IMR-90 (cell line): ENCODE measurements around the gene LAMA2. TPM values are rescaled to one million over a fixed set of nuclear protein-coding genes. Genes with fewer than 3 reads are reported as not detected.

Experiments
- ATAC-seq: fragments of 200-7000 bp; cut with Tn5 transposase; 2 replicates; pipeline ENCODE4 v1.9.1; 2020; ENCODE audit warnings: low read depth, mild to moderate bottlenecking, moderate library complexity
- BruUV-seq: library from RNA; stranded (reverse); fragments of 400-500 nt; replicated peaks from 2 replicates; lab custom pipeline; 2021; lab: Mats Ljungman, UMichigan
- CTCF ChIA-PET: fragments of 300-600 bp; formaldehyde crosslinking; extraction: SDS; loops from one replicate; lab custom pipeline; 2021; ENCODE audit warnings: antibody characterized with exemption; lab: Yijun Ruan, JAX
- POLR2A ChIA-PET: fragments of 300-600 bp; sonication (Branson Sonifier 250); formaldehyde crosslinking; loops from one replicate; lab custom pipeline; 2022; ENCODE audit warnings: antibody characterized with exemption; ENCODE audit not compliant: unreplicated experiment; lab: Charles Lee
- DNase-seq: peaks from one replicate; pipeline ENCODE4 v3.0.0; 2013
- H2AFZ ChIP-seq: replicated peaks from 2 replicates; pipeline ENCODE3; 2013; ENCODE audit warnings: low read length, mild to moderate bottlenecking; ENCODE audit not compliant: poor library complexity
- H2AK5ac ChIP-seq: 2 replicates; pipeline ENCODE4 v1.6.1; 2013; ENCODE audit warnings: low read depth, low read length, inconsistent platforms
- H2AK9ac ChIP-seq: replicated peaks from 2 replicates; pipeline ENCODE3; 2013; ENCODE audit warnings: mild to moderate bottlenecking, low read depth, low read length, moderate library complexity; ENCODE audit not compliant: poor library complexity
- H2BK120ac ChIP-seq: 2 replicates; pipeline ENCODE4 v1.6.1; 2013; ENCODE audit warnings: low read depth, low read length, inconsistent platforms
- H2BK15ac ChIP-seq: 3 replicates; pipeline ENCODE4 v1.6.1; 2013; ENCODE audit warnings: low read depth, low read length, inconsistent platforms
- H2BK20ac ChIP-seq: 2 replicates; pipeline ENCODE4 v1.6.1; 2013; ENCODE audit warnings: low read depth, mild to moderate bottlenecking, inconsistent platforms, low read length, moderate library complexity
- H2BK5ac ChIP-seq: 2 replicates; pipeline ENCODE4 v1.6.1; 2013; ENCODE audit warnings: mild to moderate bottlenecking, low read depth, low read length, inconsistent platforms; ENCODE audit not compliant: poor library complexity, severe bottlenecking
- H3K14ac ChIP-seq: replicated peaks from 2 replicates; pipeline ENCODE4 v1.6.1; 2013; ENCODE audit warnings: low read depth, low read length, inconsistent platforms
- H3K18ac ChIP-seq: 2 replicates; pipeline ENCODE4 v1.6.1; 2013; ENCODE audit warnings: low read depth, low read length, control low read depth
- H3K23ac ChIP-seq: 2 replicates; pipeline ENCODE4 v1.6.1; 2013; ENCODE audit warnings: low read depth, low read length, inconsistent platforms
- H3K27ac ChIP-seq: 2 replicates; pipeline ENCODE4 v1.5.1; 2013; ENCODE audit warnings: mild to moderate bottlenecking, control low read depth, low read length; ENCODE audit not compliant: insufficient read depth
- H3K27me3 ChIP-seq: 2 replicates; pipeline ENCODE4 v1.6.1; 2013; ENCODE audit warnings: low read length; ENCODE audit not compliant: control insufficient read depth, insufficient read depth
- H3K36me3 ChIP-seq: 2 replicates; pipeline ENCODE4 v1.6.1; 2013; ENCODE audit warnings: low read length, mixed read lengths; ENCODE audit not compliant: control insufficient read depth, insufficient read depth
- H3K4ac ChIP-seq: 2 replicates; pipeline ENCODE4 v1.6.1; 2013; ENCODE audit warnings: low read depth, low read length, inconsistent platforms
- H3K4me1 ChIP-seq: 2 replicates; pipeline ENCODE4 v1.6.1; 2013; ENCODE audit warnings: low read length, mixed read lengths; ENCODE audit not compliant: control insufficient read depth, insufficient read depth
- H3K4me2 ChIP-seq: 2 replicates; pipeline ENCODE4 v1.6.1; 2013; ENCODE audit warnings: low read depth, mild to moderate bottlenecking, control low read depth, low read length, moderate library complexity
- H3K4me3 ChIP-seq: 2 replicates; pipeline ENCODE4 v1.5.1; 2013; ENCODE audit warnings: low read depth, mild to moderate bottlenecking, control low read depth, low read length, moderate library complexity; ENCODE audit not compliant: insufficient read depth
- H3K56ac ChIP-seq: 2 replicates; pipeline ENCODE4 v1.6.1; 2013; ENCODE audit warnings: low read length, inconsistent platforms; ENCODE audit not compliant: insufficient read depth; ENCODE audit errors: extremely low read depth
- H3K79me1 ChIP-seq, 2 experiments: 2 replicates each; pipeline ENCODE4 v1.6.1; 2013; ENCODE audit warnings: low read length in 2 of 2, inconsistent platforms in 1 of 2, low read depth in 1 of 2
- H3K9ac ChIP-seq: 2 replicates; pipeline ENCODE4 v1.6.1; 2013; ENCODE audit warnings: low read depth, low read length, control low read depth
- H3K9me1 ChIP-seq: 2 replicates; pipeline ENCODE4 v1.6.1; 2013; ENCODE audit warnings: low read length, inconsistent platforms; ENCODE audit not compliant: insufficient read depth
- H3K9me3 ChIP-seq: 2 replicates; pipeline ENCODE4 v1.6.1; 2013; ENCODE audit warnings: low read length; ENCODE audit not compliant: control insufficient read depth, insufficient read depth
- H4K20me1 ChIP-seq: 2 replicates; pipeline ENCODE4 v1.6.1; 2013; ENCODE audit warnings: low read length, inconsistent platforms; ENCODE audit not compliant: insufficient read depth
- H4K5ac ChIP-seq: 2 replicates; pipeline ENCODE4 v1.6.1; 2013; ENCODE audit warnings: mild to moderate bottlenecking, low read depth, low read length, control low read depth
- H4K8ac ChIP-seq, 2 experiments: 2 replicates each; pipeline ENCODE4 v1.6.1; 2013; ENCODE audit warnings: low read depth in 2 of 2, low read length in 2 of 2, control low read depth in 1 of 2, inconsistent platforms in 1 of 2
- H4K91ac ChIP-seq: 2 replicates; pipeline ENCODE4 v1.6.1; 2013; ENCODE audit warnings: low read depth, low read length, inconsistent platforms; ENCODE audit not compliant: insufficient read depth
- BHLHE40 ChIP-seq: fragments of 150-350 bp; IDR thresholded peaks from 2 replicates; pipeline ENCODE4 v1.6.1; 2016; ENCODE audit warnings: mild to moderate bottlenecking, low read depth, low read length
- CTCF ChIP-seq: conservative IDR thresholded peaks from 2 replicates; pipeline ENCODE4 v1.5.1; 2012; ENCODE audit warnings: mild to moderate bottlenecking, low read depth, low read length, improper control_type of control experiment
- ELK1 ChIP-seq: fragments of 150-350 bp; IDR thresholded peaks from 2 replicates; pipeline ENCODE4 v1.6.1; 2016; ENCODE audit warnings: low read depth, mild to moderate bottlenecking, low read length, moderate library complexity, borderline replicate concordance
- FOS ChIP-seq: fragments of 150-350 bp; IDR thresholded peaks from 2 replicates; pipeline ENCODE4 v1.6.1; 2016; ENCODE audit warnings: low read depth, low read length
- MAFK ChIP-seq: IDR thresholded peaks from 2 replicates; pipeline ENCODE4 v1.6.1; 2012; ENCODE audit warnings: low read depth, low read length, improper control_type of control experiment
- MAZ ChIP-seq: IDR thresholded peaks from 2 replicates; pipeline ENCODE4 v1.6.1; 2012; ENCODE audit warnings: low read depth, mild to moderate bottlenecking, low read length, improper control_type of control experiment, moderate library complexity, borderline replicate concordance
- MXI1 ChIP-seq: IDR thresholded peaks from 2 replicates; pipeline ENCODE4 v1.6.1; 2012; ENCODE audit warnings: low read depth, mild to moderate bottlenecking, low read length, moderate library complexity, borderline replicate concordance
- NFE2L2 ChIP-seq: fragments of 150-350 bp; IDR thresholded peaks from 2 replicates; pipeline ENCODE4 v1.6.1; 2016; ENCODE audit warnings: low read depth, mild to moderate bottlenecking, low read length
- POLR2A ChIP-seq: IDR thresholded peaks from 2 replicates; pipeline ENCODE4 v1.6.1; 2012; ENCODE audit warnings: mild to moderate bottlenecking, low read depth, low read length
- RAD21 ChIP-seq: IDR thresholded peaks from 2 replicates; pipeline ENCODE4 v1.6.1; 2012; ENCODE audit warnings: low read length, improper control_type of control experiment
- SMC3 ChIP-seq: fragments of 150-350 bp; IDR thresholded peaks from 2 replicates; pipeline ENCODE4 v1.6.1; 2016; ENCODE audit warnings: low read depth, mild to moderate bottlenecking, antibody characterized with exemption, low read length, moderate library complexity
- WGBS, 2 experiments: methylation state at CpG; one replicate each; pipeline versions ENCODE4 v1.1.5 to v1.1.7; 2013; ENCODE audit warnings: missing lambda C conversion rate in 2 of 2; ENCODE audit not compliant: insufficient read length in 1 of 2; ENCODE audit errors: extremely low coverage in 2 of 2; 5-methylcytosine and 5-hydroxymethylcytosine counted together
- dilution Hi-C: fragments of 300-500 bp; cut with HindIII; formaldehyde crosslinking; loops from one replicate; pipeline ENCODE4 v1.14.3; 2018; ENCODE audit warnings: low sequenced_read_pairs; ENCODE audit not compliant: unreplicated experiment
- in situ Hi-C: fragments of 300-500 bp; cut with MboI; formaldehyde crosslinking; loops from 3 replicates; pipeline ENCODE4 v1.14.3; 2019; ENCODE audit warnings: low sequenced_read_pairs, inconsistent platforms, mixed read lengths
- intact Hi-C: fragments of 100-400 bp; cut with micrococcal nuclease; formaldehyde crosslinking; loops from 2 replicates; pipeline ENCODE4 v1.10.0; 2022
- polyA plus RNA-seq, 3 experiments: library from polyadenylated mRNA; depleted of rRNA; stranded (reverse); fragments of >200 nt; gene quantifications; 2 replicates each; pipeline ENCODE4 v1.2.3, GENCODE V29; 2012; ENCODE audit warnings: low replicate concordance in 1 of 3
- total RNA-seq: library from RNA; depleted of rRNA; stranded (reverse); fragments of >200 nt; gene quantifications from 2 replicates; pipeline ENCODE4 v1.2.3, GENCODE V29; 2012

Gene LAMA2
- total and polyA plus RNA-seq, 2 of the 4 experiments (the other 2 are of a cell fraction): 9.9 to 13.3 TPM

GRCh38 chr6:128847431-128848210 is 35.3 kb upstream of the LAMA2 start:
- POLR2A ChIA-PET: no interaction called here
- Histone ChIP-seq H4K5ac (no peak overlapping the region), H3K9me3 (no peaks in the 10 kb centered on the region), H3K56ac (no peak overlapping the region), H3K4me2 (no peak overlapping the region), H4K91ac (no peak overlapping the region), H4K8ac (no peak overlapping the region), H3K9me1 (no peaks in the 10 kb centered on the region), H3K4me1 (no peaks in the 10 kb centered on the region), H2AK5ac (no peak overlapping the region), H3K27me3 (no peaks in the 10 kb centered on the region; the same call in 1 of the 2 replicates), H2BK15ac (no peak overlapping the region), H3K4ac (no peak overlapping the region), H2BK5ac (no peak overlapping the region), H2AK9ac (no peak overlapping the region), H3K36me3 (no peaks in the 10 kb centered on the region), H2BK120ac (no peak overlapping the region), H2BK20ac (no peak overlapping the region), H3K18ac (no peak overlapping the region), H3K9ac (no peak overlapping the region), H3K27ac (no peak overlapping the region), H3K79me1 (no peaks in the 10 kb centered on the region), H2AFZ (no peak overlapping the region), H3K23ac (no peak overlapping the region), H3K4me3 (no peak overlapping the region), H3K14ac (no peak overlapping the region), H4K20me1 (no peaks in the 10 kb centered on the region)
- 40 to 100% methylated on average over 1 of the region's 4 CpGs for WGBS, 2 experiments
- CTCF ChIA-PET: no interaction called here
- dilution Hi-C loops (no loop called here), intact Hi-C loops (no loop called here), in situ Hi-C loops (no loop called here)
- ATAC-seq (no peak), DNase-seq (no peak)
- TF ChIP-seq FOS (no peak), MAZ (no peak), RAD21 (no peak), CTCF (no peak), MXI1 (no peak), NFE2L2 (no peak), BHLHE40 (no peak), SMC3 (no peak), MAFK (no peak), ELK1 (no peak), POLR2A (no peak)
- no TSS peak for BruUV-seq
